H1 (cell line): ENCODE data around the gene NFXL1. TPM values are rescaled to one million over a fixed set of nuclear protein-coding genes. Genes with fewer than 3 reads are reported as not detected.
A peak's percentile ranks its signal among the peaks of the same experiment; 100 is the strongest.

Experiments used
- CTCF ChIA-PET: fragments of 300-600 bp; sonication (Branson Sonifier 250); formaldehyde crosslinking; loops from one replicate; lab custom pipeline; 2021; ENCODE audit not compliant: partially characterized antibody; lab: Charles Lee
- POLR2A ChIA-PET: fragments of 300-600 bp; sonication (Branson Sonifier 250); formaldehyde crosslinking; loops from one replicate; lab custom pipeline; 2021; ENCODE audit warnings: inconsistent platforms; ENCODE audit not compliant: partially characterized antibody; lab: Charles Lee
- DNase-seq, 2 experiments: peaks; one replicate each; pipeline versions ENCODE4 v3.0.0 to v3.0.0-alpha.2; 2010 to 2022; ENCODE audit warnings: low spot score in 2 of 2, low read depth in 1 of 2, mixed read lengths in 1 of 2
- FAIRE-seq: peaks from 2 replicates; lab custom pipeline; 2011; peaks lifted over from hg19 to GRCh38; lab: Jason Lieb, UNC
- H2AFZ ChIP-seq: 2 replicates; pipeline ENCODE4 v1.8.1; 2012; ENCODE audit warnings: low read length, inconsistent platforms
- H2AK5ac ChIP-seq: 2 replicates; pipeline ENCODE4 v1.6.1; 2013; ENCODE audit warnings: low read depth, low read length
- H2BK120ac ChIP-seq: replicated peaks from 2 replicates; pipeline ENCODE3; 2013; ENCODE audit warnings: low read depth, low read length, inconsistent platforms
- H2BK12ac ChIP-seq: 2 replicates; pipeline ENCODE4 v1.6.1; 2013; ENCODE audit warnings: low read depth, low read length
- H2BK15ac ChIP-seq: 2 replicates; pipeline ENCODE4 v1.6.1; 2013; ENCODE audit warnings: low read length
- H2BK20ac ChIP-seq: 2 replicates; pipeline ENCODE4 v1.6.1; 2013; ENCODE audit warnings: low read length
- H2BK5ac ChIP-seq: 2 replicates; pipeline ENCODE4 v1.6.1; 2013; ENCODE audit warnings: low read depth, low read length
- H3K14ac ChIP-seq: 2 replicates; pipeline ENCODE4 v1.6.1; 2013; ENCODE audit warnings: inconsistent platforms; ENCODE audit not compliant: insufficient read length
- H3K18ac ChIP-seq: 2 replicates; pipeline ENCODE4 v1.6.1; 2013; ENCODE audit warnings: low read length; ENCODE audit errors: extremely low read depth
- H3K23ac ChIP-seq: 2 replicates; pipeline ENCODE4 v1.6.1; 2013; ENCODE audit warnings: inconsistent platforms; ENCODE audit not compliant: insufficient read length
- H3K23me2 ChIP-seq: 2 replicates; pipeline ENCODE4 v1.6.1; 2013; ENCODE audit warnings: low read depth, low read length
- H3K27ac ChIP-seq: 2 replicates; pipeline ENCODE4 v1.6.1; 2011; ENCODE audit warnings: low read depth, low read length, inconsistent platforms
- H3K27me3 ChIP-seq, 4 experiments: replicated peaks in 1 of 4; 1 replicate in 1 of 4; 2 replicates in 3 of 4; pipeline versions ENCODE4 v1.6.1 to v1.8.1; 2011 to 2013; ENCODE audit warnings: low read length in 3 of 4, mild to moderate bottlenecking in 3 of 4, inconsistent platforms in 2 of 4, mixed read lengths in 2 of 4, moderate library complexity in 1 of 4; ENCODE audit not compliant: control insufficient read depth in 3 of 4, insufficient read depth in 3 of 4; ENCODE audit errors: extremely low read depth in 1 of 4
- H3K36me3 ChIP-seq, 4 experiments: 2 replicates each; pipeline versions ENCODE4 v1.6.1 to v1.8.1; 2011 to 2013; ENCODE audit warnings: mild to moderate bottlenecking in 4 of 4, low read length in 3 of 4, moderate library complexity in 2 of 4, control low read depth in 1 of 4, inconsistent platforms in 1 of 4; ENCODE audit not compliant: insufficient read depth in 4 of 4, control insufficient read depth in 2 of 4
- H3K4ac ChIP-seq: replicated peaks from 2 replicates; pipeline ENCODE3; 2013; ENCODE audit warnings: low read length, low read depth, mixed read lengths, inconsistent platforms; ENCODE audit not compliant: insufficient read length
- H3K4me1 ChIP-seq, 4 experiments: replicated peaks in 1 of 4; 1 replicate in 1 of 4; 2 replicates in 3 of 4; pipeline versions ENCODE4 v1.6.1 to v1.8.1; 2011 to 2013; ENCODE audit warnings: low read length in 3 of 4, inconsistent platforms in 2 of 4, mixed read lengths in 1 of 4; ENCODE audit not compliant: insufficient read depth in 4 of 4, control insufficient read depth in 3 of 4
- H3K4me2 ChIP-seq, 2 experiments: 2 replicates each; pipeline versions ENCODE4 v1.6.1 to v1.8.1; 2011 to 2013; ENCODE audit warnings: low read depth in 2 of 2, low read length in 2 of 2, control low read depth in 1 of 2, inconsistent platforms in 1 of 2, mild to moderate bottlenecking in 1 of 2; ENCODE audit not compliant: insufficient read depth in 1 of 2
- H3K4me3 ChIP-seq, 4 experiments: fragments of 200-600, 300-600 bp in 1 of 4; sonication (generic), shearing (Covaris generic), sonication (Bioruptor Twin) in 1 of 4; 2 replicates each; pipeline versions ENCODE4 v1.5.1 to v1.8.1; 2011 to 2016; ENCODE audit warnings: low read length in 4 of 4, low read depth in 3 of 4, control low read depth in 2 of 4, inconsistent platforms in 2 of 4, mild to moderate bottlenecking in 2 of 4, mixed read lengths in 1 of 4, moderate library complexity in 1 of 4; ENCODE audit not compliant: insufficient read depth in 2 of 4; ENCODE audit errors: extremely low read depth in 1 of 4
- H3K56ac ChIP-seq: replicated peaks from 2 replicates; pipeline ENCODE3; 2013; ENCODE audit warnings: low read depth, mild to moderate bottlenecking, mixed read lengths, low read length, inconsistent platforms; ENCODE audit not compliant: insufficient read length
- H3K79me1 ChIP-seq: 2 replicates; pipeline ENCODE4 v1.6.1; 2013; ENCODE audit warnings: low read depth, low read length, control low read depth
- H3K79me2 ChIP-seq, 2 experiments: 2 replicates each; pipeline versions ENCODE4 v1.6.1 to v1.8.1; 2012 to 2013; ENCODE audit warnings: low read length in 2 of 2, mild to moderate bottlenecking in 2 of 2, inconsistent platforms in 1 of 2; ENCODE audit not compliant: insufficient read depth in 2 of 2, control insufficient read depth in 1 of 2
- H3K9ac ChIP-seq, 4 experiments: replicated peaks in 1 of 4; 1 replicate in 1 of 4; 2 replicates in 3 of 4; pipeline versions ENCODE4 v1.6.1 to v1.8.1; 2011 to 2013; ENCODE audit warnings: low read depth in 3 of 4, low read length in 3 of 4, control low read depth in 2 of 4, mild to moderate bottlenecking in 2 of 4, moderate library complexity in 2 of 4, inconsistent platforms in 1 of 4; ENCODE audit errors: extremely low read depth in 1 of 4
- H3K9me3 ChIP-seq, 2 experiments: 2 replicates each; pipeline versions ENCODE4 v1.6.1 to v1.8.1; 2012 to 2013; ENCODE audit warnings: mild to moderate bottlenecking in 2 of 2, moderate library complexity in 2 of 2, control low read depth in 1 of 2, inconsistent platforms in 1 of 2, low read depth in 1 of 2, low read length in 1 of 2, mixed read lengths in 1 of 2; ENCODE audit not compliant: insufficient read depth in 2 of 2
- H4K20me1 ChIP-seq, 2 experiments: replicated peaks in 1 of 2; 2 replicates each; pipeline versions ENCODE3 to v1.8.1; 2011 to 2013; ENCODE audit warnings: inconsistent platforms in 2 of 2, low read length in 2 of 2, mild to moderate bottlenecking in 1 of 2; ENCODE audit not compliant: insufficient read depth in 2 of 2, control insufficient read depth in 1 of 2
- H4K5ac ChIP-seq: 2 replicates; pipeline ENCODE4 v1.6.1; 2013; ENCODE audit warnings: low read length, low read depth, mixed read lengths, inconsistent platforms; ENCODE audit not compliant: insufficient read length
- H4K8ac ChIP-seq: 2 replicates; pipeline ENCODE4 v1.8.0; 2013; ENCODE audit warnings: mild to moderate bottlenecking, moderate library complexity, low read length, inconsistent platforms; ENCODE audit not compliant: insufficient read depth; ENCODE audit errors: extremely low read depth
- H4K91ac ChIP-seq: replicated peaks from 2 replicates; pipeline ENCODE3; 2013; ENCODE audit warnings: low read length, mixed read lengths, inconsistent platforms; ENCODE audit not compliant: insufficient read length
- MAFK ChIP-seq: IDR thresholded peaks from 2 replicates; pipeline ENCODE4 v1.6.1; 2012; ENCODE audit warnings: low read depth, mild to moderate bottlenecking, improper control_type of control experiment, low read length
- TBP ChIP-seq: IDR thresholded peaks from 2 replicates; pipeline ENCODE4 v1.6.1; 2011; ENCODE audit warnings: low read depth, low read length, improper control_type of control experiment
- WGBS, 2 experiments: shearing (Covaris generic) in 1 of 2; methylation state at CpG; one replicate each; pipeline versions ENCODE4 v1.1.6 to v1.1.7; 2013 to 2015; ENCODE audit warnings: low lambda C conversion rate in 2 of 2, mixed read lengths in 2 of 2, inconsistent platforms in 1 of 2, low coverage in 1 of 2, missing lambda C conversion rate in 1 of 2; ENCODE audit not compliant: insufficient replicate concordance in 2 of 2, insufficient coverage in 1 of 2, insufficient read length in 1 of 2; ENCODE audit errors: extremely low coverage in 1 of 2, missing lambda C conversion rate in 1 of 2; 5-methylcytosine and 5-hydroxymethylcytosine counted together
- polyA plus RNA-seq, 7 experiments: library from polyadenylated mRNA; depleted of rRNA in 3 of 7; stranded (reverse) in 5 of 7; unstranded in 2 of 7; fragments of >200 nt in 5 of 7; fragments of 200-250 nt in 2 of 7; gene quantifications; 1 replicate in 5 of 7; 2 replicates in 1 of 7; 4 replicates in 1 of 7; pipeline versions ENCODE4 v1.2.1 to v1.2.3, GENCODE V29; 2011 to 2013; ENCODE audit warnings: missing spikeins in 2 of 7, mixed read lengths in 2 of 7
- total RNA-seq: library from RNA; stranded (reverse); fragmentation: NEBNext Ultra II Directional; extraction: Animal tissue kit (Norgen Biotek cat#: 25700); gene quantifications from 2 replicates; pipeline ENCODE4 v1.2.1, GENCODE V29; 2021

NFXL1 gene
- total and polyA plus RNA-seq, 2 of the 8 experiments (the other 6 are each of a cell fraction or from before 2014, with no cell fraction given) = 10.0 to 29.5 TPM

DNA sequence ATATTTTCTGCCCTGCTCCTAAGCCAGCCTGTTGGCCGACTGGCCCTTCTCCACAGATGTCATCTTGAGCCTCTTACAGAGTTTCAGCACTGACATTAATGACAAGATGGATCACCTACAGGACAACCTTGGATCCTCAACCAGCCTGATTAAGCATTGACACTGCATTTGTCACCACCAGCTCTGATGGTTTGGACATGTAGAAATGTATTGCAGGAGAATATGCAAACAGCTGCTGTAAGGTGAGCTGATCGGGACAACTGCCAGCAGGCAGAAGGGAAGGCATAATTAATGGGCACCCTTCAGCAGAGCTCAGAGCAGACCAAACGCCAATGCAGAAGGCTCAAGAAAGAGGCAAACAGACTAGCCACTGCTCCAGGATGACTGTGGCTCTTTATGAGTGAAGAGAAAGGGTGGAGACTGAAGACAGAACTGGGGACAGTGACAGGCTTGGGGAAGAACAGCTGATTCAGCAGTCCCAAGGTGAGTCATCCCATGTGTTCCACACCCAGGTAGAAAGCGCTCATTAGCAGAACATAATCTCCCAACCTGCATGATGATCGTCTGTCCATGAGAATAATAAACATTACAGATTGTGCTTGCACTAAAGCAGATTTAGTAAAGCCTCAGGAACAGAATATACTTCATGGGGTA is 83.2 kb downstream of the NFXL1 start:
- H3K36me3 ChIP-seq = no peaks in the 10 kb centered on the region
- H2BK120ac ChIP-seq = no peak overlapping the region
- H3K23me2 ChIP-seq = no peaks in the 10 kb centered on the region
- H2BK12ac ChIP-seq = no peak overlapping the region
- no peak overlapping the region for H4K5ac ChIP-seq
- no peak overlapping the region for H4K91ac ChIP-seq
- 86% methylated on average over 5 of the region's 5 CpGs; no CpG with 5 or more reads in 1 of the 2 experiments for WGBS, 2 experiments
- no peak overlapping the region for H3K4ac ChIP-seq
- DNase-seq (no peak), FAIRE-seq (no peak)
- POLR2A ChIA-PET = no interaction called here
- H3K18ac ChIP-seq = no peak overlapping the region
- TF ChIP-seq TBP = no peak
- TF ChIP-seq MAFK = 0 out of 2 replicates have a peak, but pooled peaks have one; percentile 24
- H3K4me1 ChIP-seq = peaks cover 0 to 3% (median 0%) of the 10 kb centered on the region in 4 experiments; a peak in 2 of 7 replicates
- no peak overlapping the region for H3K56ac ChIP-seq
- H3K79me2 ChIP-seq = no peaks in the 10 kb centered on the region
- no peak overlapping the region for H3K4me2 ChIP-seq
- no peak overlapping the region for H2BK15ac ChIP-seq
- H3K27me3 ChIP-seq = peaks cover 0 to 8% (median 3%) of the 10 kb centered on the region in 4 experiments; a peak in 1 of 7 replicates
- H3K23ac ChIP-seq = no peak overlapping the region
- no peaks in the 10 kb centered on the region for H3K9me3 ChIP-seq
- no peak overlapping the region for H3K27ac ChIP-seq
- no peak overlapping the region for H3K4me3 ChIP-seq
- no peak overlapping the region for H2BK20ac ChIP-seq
- H3K14ac ChIP-seq = no peak overlapping the region
- H3K9ac ChIP-seq = no peak overlapping the region
- CTCF ChIA-PET = interaction anchor here (1.3 to 2.7 kb wide), 5 partner anchors 125 to 168 kb away, joined by 3 to 14 read pairs (median 5); no protein-coding TSS in a partner anchor
- no peak overlapping the region for H2AK5ac ChIP-seq
- no peaks in the 10 kb centered on the region for H3K79me1 ChIP-seq
- H2BK5ac ChIP-seq = no peak overlapping the region
- H4K20me1 ChIP-seq = no peaks in the 10 kb centered on the region
- no peak overlapping the region for H2AFZ ChIP-seq
- H4K8ac ChIP-seq = no peak overlapping the region
